Transverse colon (tissue), 4 donors: ENCODE measurements around the gene CCDC188. TPM values are rescaled to one million over a fixed set of nuclear protein-coding genes. Genes with fewer than 3 reads are reported as not detected.

Experiments
- DNase-seq: peaks from one replicate; pipeline ENCODE4 v3.0.0-alpha.2; 2019
- H3K27ac ChIP-seq, 4 donors: fragments of 200-600 bp; sonication (generic); 2 replicates each; pipeline ENCODE4 v1.5.1; 2016 to 2018; ENCODE audit warnings: inconsistent platforms in 4 of 4
- H3K27me3 ChIP-seq: fragments of 200-600 bp; sonication (generic); 2 replicates; pipeline ENCODE4 v1.5.1; 2017; ENCODE audit warnings: inconsistent platforms
- H3K36me3 ChIP-seq, 4 donors: fragments of 200-600 bp; sonication (generic); 2 replicates each; pipeline ENCODE4 v1.5.1; 2017 to 2019; ENCODE audit warnings: inconsistent platforms in 4 of 4
- H3K4me1 ChIP-seq, 4 donors: fragments of 200-600 bp; sonication (generic); 2 replicates each; pipeline ENCODE4 v1.5.1; 2017 to 2020; ENCODE audit warnings: inconsistent platforms in 4 of 4
- H3K4me3 ChIP-seq, 4 donors: fragments of 200-600 bp; sonication (generic); 1 replicate in 1 of 4; 2 replicates in 3 of 4; pipeline versions ENCODE4 v1.5.1 to v1.6.1; 2017 to 2019; ENCODE audit warnings: inconsistent platforms in 4 of 4
- H3K9me3 ChIP-seq, 2 donors: fragments of 200-600 bp; sonication (generic); 2 replicates each; pipeline ENCODE4 v1.5.1; 2017 to 2019; ENCODE audit warnings: inconsistent platforms in 2 of 2
- EP300 ChIP-seq: sonication (generic); formaldehyde crosslinking; IDR thresholded peaks from one replicate; pipeline ENCODE4 v1.6.1; 2017; ENCODE audit warnings: antibody characterized with exemption, low read depth
- POLR2A ChIP-seq: fragments of 450-650 bp; IDR thresholded peaks from one replicate; pipeline ENCODE4 v1.6.1; 2016; ENCODE audit warnings: antibody characterized with exemption, mild to moderate bottlenecking, moderate library complexity
- POLR2AphosphoS5 ChIP-seq, 3 donors: sonication (generic); formaldehyde crosslinking; IDR thresholded peaks; one replicate each; pipeline ENCODE4 v1.6.1; 2016; ENCODE audit warnings: antibody characterized with exemption in 3 of 3
- WGBS, 2 donors: methylation state at CpG; one replicate each; pipeline ENCODE4 v1.1.5; 2018; ENCODE audit warnings: low coverage in 1 of 2; 5-methylcytosine and 5-hydroxymethylcytosine counted together
- in situ Hi-C, 4 donors: fragments of 200-750 bp; cut with MboI; loops; one replicate each; pipeline versions ENCODE4 v1.15.0 to v1.15.1; 2017; ENCODE audit warnings: low sequenced_read_pairs in 3 of 4, low pct_ligation_motif_present in 1 of 4, low pct_unique_long_range_greater_than_20kb in 1 of 4
- intact Hi-C: fragments of 100-400 bp; cut with DNase I; formaldehyde crosslinking; loops from one replicate; pipeline ENCODE4 v1.15.1; 2023; ENCODE audit warnings: low total_unique reads
- total RNA-seq, 4 donors: library from RNA; depleted of rRNA; stranded (reverse); fragments of >200 nt; gene quantifications; one replicate each; pipeline ENCODE4 v1.1.0, GENCODE V29; 2016
- TF ChIP-seq, protein P1 (sequence below), 5 experiments: fragments of 200-600 bp in 3 of 5; fragments of 450-650 bp in 2 of 5; sonication (generic) in 3 of 5; IDR thresholded peaks; 1 replicate in 2 of 5; 2 replicates in 3 of 5; pipeline ENCODE4 v1.5.1; 2016 to 2017; ENCODE audit warnings: antibody characterized with exemption in 5 of 5, inconsistent platforms in 3 of 5, mild to moderate bottlenecking in 2 of 5, moderate library complexity in 1 of 5

Gene CCDC188
- total RNA-seq, 4 donors from 2014 or later: 0.41 TPM; not detected in 3

DNA sequence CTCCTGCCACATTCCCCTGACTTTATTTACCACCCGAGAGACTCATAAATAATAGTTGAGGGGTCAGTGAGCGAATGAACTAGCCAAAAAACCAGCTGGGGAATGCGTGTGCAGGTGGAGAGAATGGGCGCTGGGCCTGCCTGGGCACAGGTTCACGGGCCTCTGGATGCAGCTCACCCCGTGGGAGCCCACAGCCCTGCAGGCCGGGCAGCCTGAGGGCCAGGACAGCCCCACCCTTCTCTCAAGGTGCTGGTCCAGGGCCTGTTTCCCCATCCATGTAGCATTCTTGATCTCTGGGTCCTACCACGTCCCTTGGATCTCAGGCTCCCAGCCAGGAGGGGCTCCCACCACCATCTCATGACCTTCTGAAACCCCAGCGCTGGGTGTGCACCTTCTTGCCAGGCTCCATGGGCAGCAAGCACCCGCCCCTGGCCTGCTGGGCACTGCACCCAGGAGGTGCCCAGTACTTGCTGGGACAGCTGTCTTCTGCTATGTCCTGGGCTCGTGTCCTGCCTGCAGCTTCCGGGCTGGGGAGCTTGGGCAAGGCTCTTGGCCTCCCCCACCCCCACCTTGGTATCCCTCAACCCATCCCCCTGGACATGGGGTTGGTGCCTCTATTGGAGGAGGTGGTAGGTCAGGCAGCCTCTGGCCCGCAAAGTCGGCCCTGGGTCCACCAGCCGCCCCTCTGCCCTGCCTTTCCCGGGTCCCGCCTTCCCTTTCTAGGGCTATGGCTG lies 43.1 kb upstream of the CCDC188 start:
- intact Hi-C loops: no loop called here
- DNase-seq: no peak
- no peaks in the 10 kb centered on the region for H3K9me3 ChIP-seq
- no peak overlapping the region for H3K27ac ChIP-seq
- no peaks in the 10 kb centered on the region for H3K4me1 ChIP-seq
- no peak overlapping the region for H3K4me3 ChIP-seq
- no peaks in the 10 kb centered on the region for H3K36me3 ChIP-seq
- in situ Hi-C loops: no loop called here
- TF ChIP-seq, protein P1, sequence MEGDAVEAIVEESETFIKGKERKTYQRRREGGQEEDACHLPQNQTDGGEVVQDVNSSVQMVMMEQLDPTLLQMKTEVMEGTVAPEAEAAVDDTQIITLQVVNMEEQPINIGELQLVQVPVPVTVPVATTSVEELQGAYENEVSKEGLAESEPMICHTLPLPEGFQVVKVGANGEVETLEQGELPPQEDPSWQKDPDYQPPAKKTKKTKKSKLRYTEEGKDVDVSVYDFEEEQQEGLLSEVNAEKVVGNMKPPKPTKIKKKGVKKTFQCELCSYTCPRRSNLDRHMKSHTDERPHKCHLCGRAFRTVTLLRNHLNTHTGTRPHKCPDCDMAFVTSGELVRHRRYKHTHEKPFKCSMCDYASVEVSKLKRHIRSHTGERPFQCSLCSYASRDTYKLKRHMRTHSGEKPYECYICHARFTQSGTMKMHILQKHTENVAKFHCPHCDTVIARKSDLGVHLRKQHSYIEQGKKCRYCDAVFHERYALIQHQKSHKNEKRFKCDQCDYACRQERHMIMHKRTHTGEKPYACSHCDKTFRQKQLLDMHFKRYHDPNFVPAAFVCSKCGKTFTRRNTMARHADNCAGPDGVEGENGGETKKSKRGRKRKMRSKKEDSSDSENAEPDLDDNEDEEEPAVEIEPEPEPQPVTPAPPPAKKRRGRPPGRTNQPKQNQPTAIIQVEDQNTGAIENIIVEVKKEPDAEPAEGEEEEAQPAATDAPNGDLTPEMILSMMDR (IDR thresholded peaks at IDR 0.05): no peak
- TF ChIP-seq POLR2AphosphoS5 (IDR thresholded peaks at IDR 0.05) (no peak), EP300 (no peak), POLR2A (no peak)
- 74% methylated on average over 17 of the region's 17 CpGs; no CpG with 5 or more reads in 1 of the 2 donors for WGBS, 2 donors
- no peaks in the 10 kb centered on the region for H3K27me3 ChIP-seq

DNA sequence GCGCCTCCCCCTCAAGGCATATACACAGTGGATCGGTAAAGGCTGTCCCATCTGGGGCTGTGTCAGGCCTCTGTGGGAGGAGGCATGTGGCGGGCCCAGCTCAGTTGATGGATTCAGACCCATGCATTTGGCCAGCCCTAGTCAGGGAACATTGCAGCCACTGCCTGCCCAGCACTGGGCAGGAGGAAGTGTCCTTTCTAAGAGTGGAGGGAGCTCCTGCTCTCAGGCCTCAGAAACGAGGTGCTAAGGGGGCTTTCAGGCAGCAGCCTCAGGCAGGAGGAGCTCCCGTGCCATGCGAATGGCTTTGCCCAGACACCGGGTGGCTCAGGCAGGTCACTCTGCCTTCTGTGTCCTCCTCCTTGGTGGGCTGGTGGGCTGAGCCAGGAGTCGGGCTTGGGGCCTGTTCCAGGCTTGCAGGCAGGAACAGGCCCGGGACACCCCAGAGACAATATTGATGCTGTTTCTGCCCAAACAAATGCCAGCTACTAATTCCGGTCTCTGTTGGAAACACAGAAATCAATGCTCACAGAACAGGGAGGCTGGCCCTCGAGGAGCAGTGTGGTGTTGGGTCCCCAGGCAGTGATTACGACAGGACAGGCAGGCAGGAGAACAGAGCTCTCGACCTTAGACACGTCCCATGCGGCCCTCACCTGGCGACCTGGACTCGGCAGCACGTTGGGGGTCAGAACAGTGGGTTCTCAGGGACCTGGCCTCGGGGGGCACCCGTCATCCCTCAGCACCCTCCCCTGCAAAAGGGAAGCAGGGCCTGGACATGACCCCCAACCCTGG lies 42.3 kb upstream of the CCDC188 start:
- no peak overlapping the region for H3K27ac ChIP-seq
- in situ Hi-C loops: no loop called here
- WGBS, 2 donors: 73% methylated on average over 17 of the region's 20 CpGs; no CpG with 5 or more reads in 1 of the 2 donors

DNA sequence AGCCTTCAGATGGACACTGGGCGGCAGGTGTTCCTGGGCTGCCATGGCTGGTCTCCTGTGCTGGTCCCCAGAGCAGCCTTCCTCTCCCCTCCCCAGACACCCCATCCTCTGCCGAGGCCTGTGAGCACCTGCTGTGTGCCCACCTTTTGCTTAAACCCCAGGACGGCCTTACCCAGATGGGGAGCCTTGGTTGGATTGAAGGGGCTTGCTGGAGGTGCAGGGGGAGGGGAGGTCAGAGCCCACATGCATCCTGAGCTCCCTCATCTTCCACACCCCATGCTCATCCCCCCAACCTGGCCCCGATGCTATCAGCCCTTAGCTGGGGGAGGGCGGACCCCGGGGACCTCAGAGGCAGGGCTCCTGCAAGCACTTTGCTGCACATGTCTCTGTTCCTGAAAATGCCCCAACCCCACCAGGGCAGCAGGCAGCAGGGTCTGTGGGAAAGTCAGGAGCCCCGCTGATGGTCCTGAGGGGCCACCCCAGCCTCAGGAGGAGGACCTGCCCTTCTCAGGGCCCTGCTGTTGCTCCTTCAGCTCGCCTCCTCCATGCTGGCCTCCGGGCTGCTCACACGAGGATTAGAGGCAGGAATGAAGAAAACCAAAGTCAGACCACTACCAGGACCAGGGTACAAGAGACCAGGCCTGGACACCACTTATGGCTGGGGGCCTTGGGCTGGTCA lies 41.6 kb upstream of the CCDC188 start:
- in situ Hi-C loops (no loop called here), intact Hi-C loops (no loop called here)
- no peaks in the 10 kb centered on the region for H3K27me3 ChIP-seq
- 94% methylated on average over 10 of the region's 10 CpGs; no CpG with 5 or more reads in 1 of the 2 donors for WGBS, 2 donors
- H3K9me3 ChIP-seq: no peaks in the 10 kb centered on the region
- no peaks in the 10 kb centered on the region for H3K36me3 ChIP-seq
- H3K4me1 ChIP-seq: no peaks in the 10 kb centered on the region
- H3K27ac ChIP-seq: no peak overlapping the region
- no peak for DNase-seq
- no peak overlapping the region for H3K4me3 ChIP-seq
- no peak for TF ChIP-seq POLR2AphosphoS5 (IDR thresholded peaks at IDR 0.05)
- no peak for TF ChIP-seq EP300
- TF ChIP-seq POLR2A: no peak
- TF ChIP-seq, protein P1 (IDR thresholded peaks at IDR 0.05): no peak

More for the DNA sequence above, 42.3 kb upstream of the CCDC188 start:
- Histone ChIP-seq H3K4me1 (no peaks in the 10 kb centered on the region), H3K36me3 (no peaks in the 10 kb centered on the region), H3K4me3 (no peak overlapping the region), H3K27me3 (no peaks in the 10 kb centered on the region), H3K9me3 (no peaks in the 10 kb centered on the region)
- intact Hi-C loops: no loop called here
- TF ChIP-seq, protein P1 (IDR thresholded peaks at IDR 0.05): no peak
- no peak for DNase-seq

DNA sequence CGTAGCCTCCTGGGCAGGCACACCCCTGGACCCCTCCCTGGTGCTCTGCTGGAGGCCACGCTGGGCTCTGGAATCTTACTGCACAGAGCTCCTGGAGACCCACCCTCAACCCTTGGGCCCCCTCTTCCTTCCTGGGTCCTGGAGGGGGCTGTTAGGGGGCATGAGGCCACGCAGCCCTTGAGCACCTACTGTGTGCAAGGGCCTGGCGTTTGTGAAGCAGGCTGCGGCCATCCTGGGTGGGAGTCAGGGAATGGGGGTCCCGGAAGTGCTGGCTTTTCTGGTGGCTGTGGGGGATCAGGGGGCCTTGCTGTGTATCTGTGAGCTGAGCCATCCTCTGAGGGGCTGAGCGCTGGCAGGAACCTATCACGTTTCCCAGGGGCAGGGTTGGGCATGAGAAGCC lies 40.9 kb upstream of the CCDC188 start:
- no peak for DNase-seq
- Histone ChIP-seq H3K9me3 (no peaks in the 10 kb centered on the region), H3K36me3 (no peaks in the 10 kb centered on the region), H3K27me3 (no peaks in the 10 kb centered on the region), H3K27ac (no peak overlapping the region), H3K4me3 (no peak overlapping the region), H3K4me1 (no peaks in the 10 kb centered on the region)
- TF ChIP-seq EP300 (no peak), POLR2A (no peak), POLR2AphosphoS5 (IDR thresholded peaks at IDR 0.05) (no peak)
- TF ChIP-seq, protein P1 (IDR thresholded peaks at IDR 0.05): no peak
- intact Hi-C loops: no loop called here
- in situ Hi-C loops: no loop called here
- 66% methylated on average over 6 of the region's 8 CpGs; no CpG with 5 or more reads in 1 of the 2 donors for WGBS, 2 donors
